ENCODE measurements around the gene RXYLT1. TPM values are rescaled to one million over a fixed set of nuclear protein-coding genes. Genes with fewer than 3 reads are reported as not detected.

RXYLT1 gene
- total and polyA plus RNA-seq, 2 of the 8 experiments (the other 6 are each of a cell fraction or from before 2014, with no cell fraction given), result 3.8 to 10.9 TPM

GRCh38 chr12:63811755-63812154 is 32.0 kb downstream of the RXYLT1 start:
- Histone ChIP-seq H4K8ac (ENCODE audit: extremely low read depth, insufficient read depth, low read length) (no peak overlapping the region), H3K14ac (ENCODE audit: insufficient read length) (no peak overlapping the region), H2BK12ac (ENCODE audit: low read depth, low read length) (no peak overlapping the region), H3K4ac (replicated peaks; ENCODE audit: insufficient read length, low read depth, low read length) (no peak overlapping the region), H3K4me3 (ENCODE audit: extremely low read depth in 1 of 4, insufficient read depth in 2 of 4, low read depth in 3 of 4, low read length in 4 of 4) (no peak overlapping the region), H3K27me3 (replicated peaks in 1 of 4; ENCODE audit: control insufficient read depth in 3 of 4, extremely low read depth in 1 of 4, insufficient read depth in 3 of 4, low read length in 3 of 4) (no peaks in the 10 kb centered on the region), H2BK20ac (ENCODE audit: low read length) (no peak overlapping the region), H2BK120ac (replicated peaks; ENCODE audit: low read depth, low read length) (no peak overlapping the region), H3K18ac (ENCODE audit: extremely low read depth, low read length) (no peak overlapping the region), H3K23me2 (ENCODE audit: low read depth, low read length) (no peaks in the 10 kb centered on the region; the same call in 1 of the 2 replicates), H3K9ac (replicated peaks in 1 of 4; ENCODE audit: extremely low read depth in 1 of 4, low read depth in 3 of 4, low read length in 3 of 4) (no peak overlapping the region), H2AK5ac (ENCODE audit: low read depth, low read length) (no peak overlapping the region), H3K79me2 (ENCODE audit: control insufficient read depth in 1 of 2, insufficient read depth in 2 of 2, low read length in 2 of 2) (no peaks in the 10 kb centered on the region), H3K56ac (replicated peaks; ENCODE audit: insufficient read length, low read depth, low read length) (no peak overlapping the region), H3K36me3 (ENCODE audit: control insufficient read depth in 2 of 4, insufficient read depth in 4 of 4, low read length in 3 of 4) (no peaks in the 10 kb centered on the region), H3K79me1 (ENCODE audit: low read depth, low read length) (no peaks in the 10 kb centered on the region), H2AFZ (ENCODE audit: low read length) (no peak overlapping the region), H4K91ac (replicated peaks; ENCODE audit: insufficient read length, low read length) (no peak overlapping the region), H2BK15ac (ENCODE audit: low read length) (no peak overlapping the region), H3K4me1 (replicated peaks in 1 of 4; ENCODE audit: control insufficient read depth in 3 of 4, insufficient read depth in 4 of 4, low read length in 3 of 4) (no peaks in the 10 kb centered on the region), H3K9me3 (ENCODE audit: insufficient read depth in 2 of 2, low read depth in 1 of 2, low read length in 1 of 2) (no peaks in the 10 kb centered on the region), H4K20me1 (replicated peaks in 1 of 2; ENCODE audit: control insufficient read depth in 1 of 2, insufficient read depth in 2 of 2, low read length in 2 of 2) (no peaks in the 10 kb centered on the region), H3K4me2 (ENCODE audit: insufficient read depth in 1 of 2, low read depth in 2 of 2, low read length in 2 of 2) (no peak overlapping the region), H2BK5ac (ENCODE audit: low read depth, low read length) (no peak overlapping the region), H3K23ac (ENCODE audit: insufficient read length) (no peak overlapping the region), H4K5ac (ENCODE audit: insufficient read length, low read depth, low read length) (no peak overlapping the region), H3K27ac (ENCODE audit: low read depth, low read length) (no peak overlapping the region)
- no peak for DNase-seq (ENCODE audit: low read depth in 1 of 2, low spot score in 2 of 2)
- CTCF ChIA-PET (ENCODE audit: partially characterized antibody), result no interaction called here
- WGBS, 2 experiments (ENCODE audit: extremely low coverage in 1 of 2, insufficient coverage in 1 of 2, insufficient read length in 1 of 2, insufficient replicate concordance in 2 of 2, low coverage in 1 of 2, low lambda C conversion rate in 2 of 2, missing lambda C conversion rate in 1 of 2), result 93% methylated on average over 2 of the region's 2 CpGs; no CpG with 5 or more reads in 1 of the 2 experiments
- POLR2A ChIA-PET (ENCODE audit: partially characterized antibody), result no interaction called here
- no peak for FAIRE-seq
- no peak for TF ChIP-seq RAD21 (IDR thresholded peaks at IDR 0.05 in 1 of 2, conservative IDR thresholded peaks at IDR 0.05 in 1 of 2; ENCODE audit: low read depth in 2 of 2, low read length in 2 of 2)
- no peak for TF ChIP-seq POLR2A (IDR thresholded peaks at IDR 0.05; ENCODE audit: control extremely low read depth in 1 of 2, low read depth in 2 of 2, low read length in 2 of 2)
- no peak for TF ChIP-seq USF2 (IDR thresholded peaks at IDR 0.05; ENCODE audit: low read length)
- no peak for TF ChIP-seq RFX5 (IDR thresholded peaks at IDR 0.05; ENCODE audit: borderline replicate concordance, low read depth, low read length)
- no peak for TF ChIP-seq TAF7 (optimal IDR thresholded peaks at IDR 0.05; ENCODE audit: borderline replicate concordance, low read depth, low read length)
- TF ChIP-seq RNF2 (IDR thresholded peaks at IDR 0.05; ENCODE audit: borderline replicate concordance, low read depth, low read length, missing control alignments, poor library complexity, severe bottlenecking), result no peak
- TF ChIP-seq SP1 (IDR thresholded peaks at IDR 0.05; ENCODE audit: low read depth, low read length), result no peak
- TF ChIP-seq BRCA1 (IDR thresholded peaks at IDR 0.05; ENCODE audit: low read depth, low read length), result no peak
- TF ChIP-seq, protein P1, sequence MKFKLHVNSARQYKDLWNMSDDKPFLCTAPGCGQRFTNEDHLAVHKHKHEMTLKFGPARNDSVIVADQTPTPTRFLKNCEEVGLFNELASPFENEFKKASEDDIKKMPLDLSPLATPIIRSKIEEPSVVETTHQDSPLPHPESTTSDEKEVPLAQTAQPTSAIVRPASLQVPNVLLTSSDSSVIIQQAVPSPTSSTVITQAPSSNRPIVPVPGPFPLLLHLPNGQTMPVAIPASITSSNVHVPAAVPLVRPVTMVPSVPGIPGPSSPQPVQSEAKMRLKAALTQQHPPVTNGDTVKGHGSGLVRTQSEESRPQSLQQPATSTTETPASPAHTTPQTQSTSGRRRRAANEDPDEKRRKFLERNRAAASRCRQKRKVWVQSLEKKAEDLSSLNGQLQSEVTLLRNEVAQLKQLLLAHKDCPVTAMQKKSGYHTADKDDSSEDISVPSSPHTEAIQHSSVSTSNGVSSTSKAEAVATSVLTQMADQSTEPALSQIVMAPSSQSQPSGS (IDR thresholded peaks at IDR 0.05; ENCODE audit: low read length), result no peak
- no peak for TF ChIP-seq CHD1 (IDR thresholded peaks at IDR 0.05; ENCODE audit: low read depth, low read length)
